ENCODE results near the gene ZSCAN5A. TPM values are rescaled to one million over a fixed set of nuclear protein-coding genes. Genes with fewer than 3 reads are reported as not detected.

Gene ZSCAN5A
- total and polyA plus RNA-seq, 9 of the 15 experiments (the other 6 are each of a cell fraction or from before 2014, with no cell fraction given): 5.8 to 15.3 (median 11.8) TPM

- TF ChIP-seq ID3 (CRISPR knock-in tag; IDR thresholded peaks at IDR 0.05) (no peak), ID3 (tag; IDR thresholded peaks at IDR 0.05) (peak; percentile 84), DMBX1 (CRISPR knock-in tag; IDR thresholded peaks at IDR 0.05; ENCODE audit: borderline replicate concordance) (peak; percentile 95), MXD1 (CRISPR knock-in tag; IDR thresholded peaks at IDR 0.05; ENCODE audit: borderline replicate concordance, poor library complexity, severe bottlenecking) (no peak), NCOA4 (IDR thresholded peaks at IDR 0.05; ENCODE audit: partially characterized antibody) (no peak), PTRF (tag; IDR thresholded peaks at IDR 0.05) (no peak), RREB1 (CRISPR knock-in tag; IDR thresholded peaks at IDR 0.05) (peak; percentile 95), ZNF124 (CRISPR knock-in tag; IDR thresholded peaks at IDR 0.05) (no peak), PHB (CRISPR knock-in tag; IDR thresholded peaks at IDR 0.05) (no peak), NCOA6 (IDR thresholded peaks at IDR 0.05) (no peak), TAF1 (IDR thresholded peaks at IDR 0.05; ENCODE audit: control insufficient read depth, extremely low read depth, insufficient read depth, low read length, severe bottlenecking) (no peak), HDAC1 (IDR thresholded peaks at IDR 0.05) (no peak), SREBF1 (IDR thresholded peaks at IDR 0.05; ENCODE audit: borderline replicate concordance, low read depth, low read length) (no peak), CHD4 (IDR thresholded peaks at IDR 0.05; ENCODE audit: insufficient read depth, insufficient replicate concordance, low read depth, low read length, poor library complexity, severe bottlenecking) (no peak), SRF (CRISPR knock-in tag; IDR thresholded peaks at IDR 0.05) (0 out of 4 replicates have a peak, but pooled peaks of 1 of the 2 experiments have one; percentile 57), TRIM25 (IDR thresholded peaks at IDR 0.05; ENCODE audit: borderline replicate concordance) (no peak), ZBTB8A (IDR thresholded peaks at IDR 0.05; ENCODE audit: partially characterized antibody) (no peak), MYBL2 (IDR thresholded peaks at IDR 0.05; ENCODE audit: low read depth) (no peak), MYBL2 (CRISPR knock-in tag; IDR thresholded peaks at IDR 0.05; ENCODE audit: borderline replicate concordance) (no peak)
These were observed 61.8 kb downstream of the ZSCAN5A start (continued) for GRCh38 chr19:56252699-56253422.

Data from K562 (cell line).